DND-41 (cell line): Measurements from ENCODE around the gene COL6A5.

Source experiments
- CTCF ChIP-seq: IDR thresholded peaks from 2 replicates; pipeline ENCODE4 v1.5.1; 2012; ENCODE audit warnings: borderline replicate concordance, low read length, moderate library complexity, mild to moderate bottlenecking; ENCODE audit not compliant: poor library complexity, severe bottlenecking; ENCODE audit errors: extremely low read depth
- EZH2 ChIP-seq: IDR thresholded peaks from 3 replicates; pipeline ENCODE4 v1.6.1; 2012; ENCODE audit warnings: borderline replicate concordance, low read depth, mild to moderate bottlenecking, moderate library complexity, low read length, inconsistent platforms; ENCODE audit not compliant: severe bottlenecking

- no peak for TF ChIP-seq EZH2
- no peak for TF ChIP-seq CTCF
These were observed 28.6 kb downstream of the COL6A5 start for GRCh38 chr3:130374033-130374432.
